HFF-Myc (cell line): ENCODE data around the gene RFNG.
A peak's percentile ranks its signal among the peaks of the same experiment; 100 is the strongest.

Source experiments
- DNase-seq: peaks from one replicate; pipeline ENCODE4 v3.0.0-alpha.2; 2011; ENCODE audit warnings: low read depth; ENCODE audit errors: extremely low read depth
- H3K4me3 ChIP-seq: replicated peaks from 2 replicates; pipeline ENCODE4 v1.5.1; 2011; ENCODE audit warnings: low read depth, mild to moderate bottlenecking, control low read depth, low read length
- TF ChIP-seq, protein P1 (sequence below): IDR thresholded peaks from 2 replicates; pipeline ENCODE4 v1.5.1; 2012; ENCODE audit warnings: mild to moderate bottlenecking, low read depth, low read length, control low read depth; ENCODE audit errors: missing control alignments

RFNG gene

DNA sequence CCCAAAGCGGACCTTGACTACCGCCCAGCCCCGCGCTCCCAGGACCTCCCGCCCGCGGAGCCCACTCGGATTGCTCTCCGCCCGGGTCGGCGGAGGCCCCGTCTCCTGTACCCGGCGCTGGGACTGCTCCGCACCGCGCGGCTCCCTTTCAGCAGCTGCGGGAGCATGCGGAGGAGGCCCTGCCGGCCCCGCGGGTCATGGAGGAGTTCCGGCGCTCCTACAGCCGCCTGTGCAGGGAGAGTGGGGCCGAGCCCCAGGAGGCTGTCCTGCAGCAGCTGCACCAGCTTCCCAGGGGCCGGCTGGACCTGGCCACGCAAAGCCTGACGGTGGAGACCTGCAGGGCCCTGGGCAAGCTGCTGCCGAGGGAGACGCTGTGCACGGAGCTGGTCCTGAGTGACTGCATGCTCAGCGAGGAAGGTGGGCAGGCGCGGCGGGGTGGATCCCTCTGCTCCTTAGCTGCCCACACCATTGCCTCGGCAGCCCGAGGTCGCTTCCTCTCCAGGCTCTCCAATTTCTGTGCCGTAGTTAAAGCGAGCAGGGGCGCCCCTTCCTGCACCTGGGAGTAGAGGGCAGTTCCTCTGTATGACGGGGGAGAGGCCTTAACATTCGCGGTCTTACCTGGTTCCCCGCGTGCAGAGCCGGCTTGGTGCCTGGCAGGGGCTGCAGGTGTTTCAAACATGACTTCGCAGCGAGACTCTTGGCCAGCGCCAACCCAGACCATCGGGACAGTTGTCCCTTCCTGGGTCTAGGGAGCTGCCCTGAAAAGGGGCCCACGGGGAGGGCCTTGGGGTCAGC is 28.0 kb downstream of the RFNG start:
- H3K4me3 ChIP-seq = peak overlapping the region; percentile 69
- TF ChIP-seq, protein P1, sequence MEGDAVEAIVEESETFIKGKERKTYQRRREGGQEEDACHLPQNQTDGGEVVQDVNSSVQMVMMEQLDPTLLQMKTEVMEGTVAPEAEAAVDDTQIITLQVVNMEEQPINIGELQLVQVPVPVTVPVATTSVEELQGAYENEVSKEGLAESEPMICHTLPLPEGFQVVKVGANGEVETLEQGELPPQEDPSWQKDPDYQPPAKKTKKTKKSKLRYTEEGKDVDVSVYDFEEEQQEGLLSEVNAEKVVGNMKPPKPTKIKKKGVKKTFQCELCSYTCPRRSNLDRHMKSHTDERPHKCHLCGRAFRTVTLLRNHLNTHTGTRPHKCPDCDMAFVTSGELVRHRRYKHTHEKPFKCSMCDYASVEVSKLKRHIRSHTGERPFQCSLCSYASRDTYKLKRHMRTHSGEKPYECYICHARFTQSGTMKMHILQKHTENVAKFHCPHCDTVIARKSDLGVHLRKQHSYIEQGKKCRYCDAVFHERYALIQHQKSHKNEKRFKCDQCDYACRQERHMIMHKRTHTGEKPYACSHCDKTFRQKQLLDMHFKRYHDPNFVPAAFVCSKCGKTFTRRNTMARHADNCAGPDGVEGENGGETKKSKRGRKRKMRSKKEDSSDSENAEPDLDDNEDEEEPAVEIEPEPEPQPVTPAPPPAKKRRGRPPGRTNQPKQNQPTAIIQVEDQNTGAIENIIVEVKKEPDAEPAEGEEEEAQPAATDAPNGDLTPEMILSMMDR = no peak
- DNase-seq = no peak

DNA sequence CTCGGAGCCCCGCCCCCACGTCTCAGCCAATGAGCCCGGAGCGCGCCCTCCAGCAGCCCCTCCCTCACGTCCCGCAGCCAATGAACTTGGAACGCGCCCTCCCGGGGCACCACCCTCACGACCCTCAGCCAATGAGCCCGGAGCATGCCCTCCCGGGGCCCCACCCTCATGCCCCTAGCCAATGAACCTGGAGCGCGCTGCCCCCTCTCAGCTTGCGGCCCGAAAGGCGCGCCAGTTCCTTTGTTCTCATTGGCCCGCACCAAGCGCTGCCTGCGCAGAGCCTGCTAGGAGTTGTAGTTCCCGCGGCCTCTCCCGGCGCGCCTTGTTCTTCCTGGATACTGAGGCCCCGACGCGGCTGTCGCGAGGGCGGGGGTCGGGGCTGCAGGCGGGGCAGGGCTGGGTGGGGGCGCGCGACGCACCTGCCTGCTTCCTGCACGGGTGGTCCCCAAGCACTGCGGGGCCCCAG is 28.6 kb downstream of the RFNG start, which contains the start of gene LRRC45:
TSS of gene LRRC45 (plus strand) at position 325 of the 466 bp plus-strand sequence. CDS start 339 bp downstream, outside the sequence.
- TF ChIP-seq, protein P1 = no peak
- peak within 1 kb of the TSS; percentile 89 for H3K4me3 ChIP-seq
- DNase-seq = peak; percentile 98

DNA sequence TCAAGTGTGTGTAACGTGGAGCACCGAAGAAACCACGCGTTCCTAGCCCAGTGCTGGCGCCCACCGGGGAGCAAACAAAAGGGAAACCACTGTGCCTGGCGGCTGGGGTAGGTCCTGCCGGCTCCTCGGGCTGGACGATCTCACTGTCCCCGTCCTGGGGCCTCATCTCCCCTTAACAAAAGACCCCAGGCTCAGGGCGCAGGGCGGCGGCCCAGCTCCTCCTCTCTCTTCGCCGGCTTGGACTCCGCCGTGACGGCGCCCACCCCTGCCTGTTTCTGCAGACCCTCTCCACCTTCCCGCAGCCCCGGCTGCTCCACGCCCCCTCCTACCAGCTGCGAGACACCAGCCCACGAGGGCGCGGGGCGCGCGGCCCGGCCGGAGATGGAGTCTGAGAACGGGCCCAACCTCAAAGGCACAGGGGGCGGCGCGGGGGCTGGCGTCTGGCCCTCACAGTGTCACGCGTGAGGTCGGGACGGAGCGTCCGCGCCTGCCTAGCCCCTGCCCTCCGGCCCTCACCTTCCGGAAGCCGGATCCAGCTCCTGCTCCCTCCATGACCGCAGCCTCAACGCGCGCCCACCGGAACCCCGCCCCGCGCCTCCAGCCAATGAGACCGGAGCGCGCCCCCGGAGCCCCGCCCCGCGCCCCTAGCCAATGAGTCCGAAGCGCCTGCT is 29.2 kb downstream of the RFNG start, which contains the start of gene CENPX:
TSS of gene CENPX (minus strand) at position 569 of the 671 bp plus-strand sequence. CDS start at position 552, 17 bp downstream.
- DNase-seq = no peak
- peak within 1 kb of the TSS; percentile 89 for H3K4me3 ChIP-seq
- TF ChIP-seq, protein P1 = no peak

DNA sequence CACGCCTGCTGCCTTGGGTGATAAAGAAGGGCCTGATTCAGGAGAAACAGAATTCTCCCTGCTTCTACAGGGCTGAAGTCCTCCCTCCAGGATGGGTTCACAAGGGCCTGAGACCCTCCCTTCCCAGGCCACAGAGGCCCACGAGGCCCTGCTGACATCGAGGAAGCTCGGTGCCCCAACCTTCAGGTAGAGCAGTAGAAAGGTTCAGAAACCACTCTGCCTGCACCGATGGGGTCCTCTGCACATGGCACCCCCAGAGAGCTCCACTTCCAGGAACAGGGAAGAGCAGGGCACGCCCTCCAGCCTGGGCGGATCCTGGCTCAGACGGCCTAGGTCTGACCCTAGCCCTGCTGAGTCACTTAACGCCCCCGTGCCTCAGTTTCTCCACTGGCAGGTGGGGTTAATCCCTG is 29.7 kb downstream of the RFNG start:
- DNase-seq = no peak
- peak overlapping the region; percentile 89 for H3K4me3 ChIP-seq
- TF ChIP-seq, protein P1 = no peak

DNA sequence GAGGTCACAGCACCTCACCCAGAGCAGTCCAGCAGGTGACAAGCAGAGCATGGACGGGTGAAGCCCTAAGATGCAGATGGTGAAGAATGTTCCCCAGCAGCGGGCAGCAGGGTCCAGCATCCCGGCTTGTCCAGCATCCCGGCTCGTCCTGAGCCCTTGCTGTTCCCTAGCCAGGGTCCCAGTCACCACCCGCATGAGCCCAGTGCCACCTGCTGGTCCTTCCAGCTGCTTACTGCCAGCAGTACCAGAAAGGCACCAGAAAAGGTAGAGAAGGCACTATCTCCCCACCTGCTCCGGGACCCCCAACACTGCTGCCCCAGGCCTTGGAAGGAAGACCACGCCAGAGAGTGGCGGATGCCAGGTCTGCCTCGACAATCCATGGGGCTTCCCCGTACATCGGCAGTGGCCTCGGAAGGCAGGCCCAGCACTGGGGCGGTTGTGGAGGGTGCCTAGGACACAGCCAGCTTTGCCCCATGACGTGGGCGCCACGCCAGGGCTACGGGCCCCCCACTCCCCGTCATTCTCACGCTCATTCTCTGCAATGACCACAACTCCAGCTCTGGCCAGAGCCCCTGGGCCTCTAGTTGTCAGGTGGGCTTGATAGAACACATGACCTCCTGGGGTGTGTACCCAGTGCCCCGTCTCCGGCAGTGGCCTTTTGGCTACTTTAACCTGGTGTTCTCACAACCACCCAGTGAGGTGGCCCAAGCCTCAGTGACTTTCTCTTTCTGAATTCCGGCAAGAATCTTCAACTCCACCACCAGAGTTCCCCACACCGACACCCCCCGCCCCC is 30.3 kb downstream of the RFNG start:
- DNase-seq = no peak
- H3K4me3 ChIP-seq = peak overlapping the region; percentile 89
- TF ChIP-seq, protein P1 = peak; percentile 70

DNA sequence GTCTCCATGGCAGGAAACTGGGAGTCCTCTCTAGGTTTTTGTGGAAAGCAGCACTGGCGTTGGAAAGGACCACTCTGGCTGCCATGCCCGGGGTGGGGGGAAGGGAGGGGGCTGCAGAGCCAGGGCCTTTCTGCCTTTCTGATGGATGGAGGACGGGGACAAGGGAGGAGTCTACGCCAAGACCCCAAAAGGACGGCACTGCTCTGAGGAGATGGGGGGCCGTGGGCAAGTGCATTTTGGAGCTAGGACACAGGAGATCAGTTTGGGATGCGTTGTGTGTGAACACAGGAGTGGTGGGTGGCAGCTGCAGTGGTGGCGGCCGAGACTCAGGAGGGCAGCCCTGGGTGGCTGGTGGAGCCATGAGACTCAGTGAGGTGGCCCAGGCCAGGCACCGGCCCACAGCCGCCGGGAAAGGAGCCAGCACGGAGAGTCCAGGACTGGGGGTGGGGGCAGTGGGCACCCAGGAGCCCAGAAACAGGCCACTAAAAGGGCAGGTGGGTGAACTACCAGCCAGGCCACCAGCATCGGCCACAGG is 31.0 kb downstream of the RFNG start:
- TF ChIP-seq, protein P1 = no peak
- DNase-seq = no peak
- peak overlapping the region; percentile 89 for H3K4me3 ChIP-seq
